Measurements from ENCODE around the gene ANO2.

The ANO2 gene

DNA sequence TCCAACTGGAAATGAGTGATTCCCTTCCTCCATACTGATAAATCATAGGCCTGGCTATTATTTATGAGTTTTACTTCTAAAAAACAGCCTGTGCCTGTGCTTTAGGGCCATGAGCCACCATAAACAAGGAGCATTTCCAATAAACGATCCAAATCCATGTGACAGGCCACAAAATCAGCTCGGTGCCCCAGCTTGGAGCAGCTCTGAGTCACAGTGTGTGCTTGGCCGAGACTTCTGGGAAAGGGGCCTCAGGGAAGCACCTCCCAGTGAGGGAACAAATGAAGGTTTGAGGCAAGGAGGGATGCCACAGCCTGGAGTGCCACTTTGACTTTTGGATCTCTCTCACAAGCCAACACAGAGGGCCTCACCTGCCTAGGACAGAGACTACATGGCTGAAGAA, 322.8 kb downstream of the ANO2 start:
- DNase-seq (ENCODE audit: low spot score): no peak

DNA sequence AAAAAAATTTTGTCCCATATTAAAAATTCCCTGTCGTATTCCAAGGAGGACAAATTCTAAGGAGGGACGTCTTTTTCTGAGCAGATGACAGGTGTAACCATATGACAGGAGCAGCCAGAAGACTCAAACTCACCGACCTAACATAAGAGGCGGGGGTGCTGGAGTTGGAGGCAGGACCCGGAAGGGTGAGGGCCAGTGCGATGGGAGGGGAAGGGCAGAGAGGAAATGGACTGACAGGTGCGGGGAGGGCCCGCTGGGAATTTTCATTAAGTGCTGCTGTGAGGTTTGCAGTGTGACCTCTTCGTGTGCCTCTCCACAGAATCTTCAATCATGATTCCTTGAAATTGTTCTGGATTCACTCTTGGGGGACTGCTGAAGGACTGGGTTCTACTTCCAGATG, 323.7 kb downstream of the ANO2 start:
- no peak for DNase-seq (ENCODE audit: low spot score)

DNA sequence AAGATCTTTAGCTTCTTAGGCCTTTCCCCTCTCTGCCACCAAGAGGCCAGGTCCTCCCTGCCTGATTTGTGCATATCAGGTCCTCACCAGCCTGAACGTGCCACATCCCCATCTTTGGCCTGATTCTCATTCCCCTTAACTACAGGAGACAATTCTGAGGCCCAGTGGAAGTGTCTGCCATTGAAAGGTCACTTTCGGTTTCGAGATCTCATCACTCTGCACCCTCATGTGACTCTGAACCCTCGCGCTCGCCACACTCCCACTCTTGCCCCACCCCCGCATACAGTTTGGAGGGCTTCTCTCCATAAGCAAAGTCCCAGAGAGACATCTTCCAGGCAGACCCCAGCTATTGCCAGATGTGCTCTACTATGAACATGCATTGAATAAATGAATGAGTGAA, 324.2 kb downstream of the ANO2 start:
- no peak for DNase-seq (ENCODE audit: low spot score)

DNA sequence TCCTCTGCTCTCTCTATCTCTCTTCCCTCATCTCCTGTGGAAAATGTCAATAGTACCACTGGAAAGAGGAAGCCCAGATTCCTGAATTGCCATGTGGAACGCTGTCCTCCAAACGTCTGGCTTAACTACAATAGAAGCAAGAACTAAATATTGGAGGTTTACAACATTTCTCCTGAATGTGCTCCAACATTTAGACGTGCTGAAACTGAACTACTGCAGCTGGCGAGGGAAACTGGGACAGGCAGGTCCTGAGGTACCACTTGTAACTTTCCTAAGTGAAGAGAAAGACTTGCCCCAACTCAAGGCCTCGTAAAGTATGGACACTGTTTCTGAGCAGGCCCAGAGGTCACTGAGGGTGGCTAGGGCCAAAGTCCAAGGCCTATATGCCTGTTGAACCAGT, 325.4 kb downstream of the ANO2 start:
- DNase-seq (ENCODE audit: low spot score): no peak

- DNase-seq (ENCODE audit: low spot score): no peak
Observed at GRCh38 chr12:5616854-5617253, 328.2 kb downstream of the ANO2 start.

- no peak for DNase-seq (ENCODE audit: low spot score)
Observed at GRCh38 chr12:5615760-5616159, 329.3 kb downstream of the ANO2 start.

- DNase-seq (ENCODE audit: low spot score): no peak
Observed at GRCh38 chr12:5614256-5614655, 330.8 kb downstream of the ANO2 start.

DNA sequence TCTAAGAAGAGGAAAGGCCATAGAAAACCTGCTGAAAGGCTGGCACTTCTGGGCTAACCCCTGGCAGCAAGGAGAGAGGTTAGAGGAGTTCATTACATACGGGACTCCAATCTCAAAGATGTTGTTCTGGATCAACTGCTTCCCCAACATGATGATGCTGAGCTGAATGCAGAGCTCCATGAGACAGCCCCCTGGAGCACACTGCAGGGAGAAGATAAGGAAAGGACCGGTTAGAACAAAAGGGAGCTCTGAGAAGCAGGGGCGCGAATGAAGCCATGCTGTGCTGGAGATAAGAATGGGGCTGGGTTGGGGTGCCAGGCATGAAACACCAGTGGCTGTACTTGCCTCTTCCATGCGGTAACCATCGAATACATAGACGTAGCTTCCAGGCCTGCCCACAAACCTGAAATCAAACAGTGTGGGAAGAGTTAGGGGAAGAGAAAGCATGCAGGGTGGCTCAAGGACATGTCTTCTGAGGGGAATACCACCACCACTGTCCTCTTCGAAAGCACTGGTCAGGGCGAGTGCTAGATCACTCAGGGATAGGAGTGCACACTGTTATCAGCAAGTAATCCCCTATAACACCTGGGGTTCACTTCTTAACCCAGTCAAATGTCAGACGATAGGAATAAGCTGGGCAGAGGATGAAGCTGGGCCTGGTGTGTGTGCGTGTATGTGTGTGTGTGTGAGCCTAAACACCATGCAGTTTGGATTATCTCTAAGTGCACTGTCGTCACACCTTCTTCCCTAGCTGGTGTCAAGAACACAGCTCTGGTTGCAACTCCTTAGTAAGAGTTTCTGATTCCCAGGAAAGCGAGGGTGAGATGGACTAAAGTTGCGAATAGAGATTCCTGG, 332.3 kb downstream of the ANO2 start:
- DNase-seq (ENCODE audit: low spot score): no peak

DNA sequence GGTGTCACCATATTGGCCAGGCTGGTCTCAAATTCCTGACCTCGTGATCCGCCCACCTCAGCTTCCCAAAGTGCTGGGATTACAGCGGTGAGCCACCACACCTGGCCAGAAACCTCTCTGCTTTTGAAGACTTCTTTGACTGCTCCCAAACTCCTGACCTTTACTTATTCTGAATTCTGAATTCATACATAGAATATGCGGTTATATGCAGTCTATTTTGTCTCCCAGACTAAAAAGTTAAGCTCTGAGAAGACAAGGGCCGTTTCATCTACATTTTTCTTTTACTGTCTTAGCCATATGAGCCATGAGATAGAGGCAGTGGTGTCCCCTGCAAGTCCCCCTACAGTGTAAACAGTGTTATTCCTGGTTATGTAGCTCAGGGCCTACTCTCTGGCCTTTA, 333.9 kb downstream of the ANO2 start:
- no peak for DNase-seq (ENCODE audit: low spot score)

DNA sequence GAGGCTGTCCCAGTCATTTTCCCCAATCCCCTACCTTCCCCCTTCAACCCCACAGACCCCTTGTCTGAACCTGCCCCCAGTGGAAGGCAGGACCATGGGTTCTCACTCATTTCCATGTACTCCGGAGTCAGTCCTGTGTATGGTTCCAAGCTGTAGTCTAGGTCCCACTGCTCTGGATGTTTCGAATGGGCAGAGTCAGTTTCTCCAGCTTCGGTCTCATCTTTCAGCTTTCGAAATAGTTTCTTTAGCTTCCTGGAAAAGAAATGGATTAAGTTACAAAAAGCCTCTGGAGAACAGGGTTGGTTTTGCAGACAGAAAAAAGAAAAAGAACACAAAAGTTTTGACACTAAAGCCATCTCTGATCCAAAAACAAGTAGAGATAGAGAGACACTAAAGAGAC, 345.7 kb downstream of the ANO2 start:
- no peak for DNase-seq (ENCODE audit: low spot score)

DNA sequence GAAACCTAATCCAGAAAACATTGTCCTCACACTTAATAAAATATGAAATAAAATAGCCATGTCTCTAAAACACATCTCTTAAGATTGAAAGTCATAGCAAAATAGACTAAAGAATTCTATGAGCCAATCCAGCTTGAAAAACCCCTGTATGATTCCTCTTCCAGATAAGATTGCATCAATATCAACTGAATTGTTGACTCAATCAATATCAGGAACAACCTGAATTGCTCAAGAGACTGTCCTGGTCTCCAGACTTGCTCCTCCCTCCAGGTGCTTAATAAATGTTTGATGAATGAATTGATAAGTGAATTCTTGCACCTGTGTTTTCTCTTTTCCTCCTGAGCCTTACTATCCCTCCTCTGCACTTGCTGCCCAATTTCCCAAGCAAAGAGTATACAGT, 351.1 kb downstream of the ANO2 start:
- no peak for DNase-seq (ENCODE audit: low spot score)

DNA sequence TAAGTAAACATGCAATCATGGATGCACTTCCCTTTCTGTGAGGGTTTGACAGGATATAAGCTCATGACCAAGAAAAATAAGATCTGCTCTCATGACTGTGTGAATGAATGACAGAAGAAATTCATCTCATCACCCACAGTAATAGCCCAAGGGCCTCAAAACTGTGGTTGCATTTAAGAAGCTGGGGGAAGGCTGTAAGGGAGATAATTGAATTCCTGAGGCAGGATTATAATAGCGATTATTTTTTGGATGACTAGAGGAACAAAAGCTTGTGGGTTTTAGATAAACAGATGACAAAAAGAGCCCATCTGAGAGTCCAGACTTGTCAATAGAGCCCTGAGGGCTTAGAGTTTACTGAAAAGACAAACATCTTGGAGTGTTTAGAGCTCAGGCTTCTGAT, 352.0 kb downstream of the ANO2 start:
- no peak for DNase-seq (ENCODE audit: low spot score)

DNA sequence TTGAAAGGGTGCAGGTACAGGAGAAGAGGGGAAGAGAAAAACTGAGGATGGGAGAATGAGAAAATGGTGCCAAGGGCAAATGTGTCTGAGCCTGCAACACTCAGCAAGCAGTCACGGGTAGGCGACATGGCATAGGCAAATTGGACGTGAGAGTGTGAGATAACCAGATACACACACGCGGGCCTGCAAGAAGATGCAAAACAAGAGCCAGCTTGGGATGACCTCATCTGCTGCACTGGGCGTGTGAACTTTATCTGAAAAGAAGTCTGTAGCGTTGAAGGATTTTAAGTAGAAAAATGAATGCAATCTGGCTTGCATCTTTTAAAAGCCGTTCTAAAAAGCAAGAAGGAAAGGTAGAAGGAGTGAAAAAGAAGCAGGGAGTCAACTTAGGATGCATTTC, 352.7 kb downstream of the ANO2 start:
- DNase-seq (ENCODE audit: low spot score): no peak

DNA sequence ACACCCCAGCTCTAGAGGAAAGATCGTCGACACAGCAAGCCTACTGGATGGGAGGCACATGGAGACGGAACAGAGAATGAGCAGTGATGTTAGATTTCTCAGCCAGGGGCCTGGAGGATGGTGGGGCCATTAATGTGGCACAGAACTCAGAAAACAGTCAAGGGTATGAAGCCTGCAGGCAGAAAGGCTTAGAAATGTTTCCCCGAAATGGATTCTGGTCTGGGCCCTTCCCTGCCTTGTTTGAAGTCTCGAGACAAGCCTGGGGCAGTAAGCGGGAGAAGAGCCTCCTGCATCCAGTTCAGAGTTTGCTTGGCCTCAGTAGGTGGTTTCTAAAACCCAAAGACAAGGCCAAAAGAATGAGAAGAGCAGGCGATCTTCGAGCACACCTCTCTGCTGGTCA, 354.7 kb downstream of the ANO2 start:
- DNase-seq (ENCODE audit: low spot score): no peak

DNA sequence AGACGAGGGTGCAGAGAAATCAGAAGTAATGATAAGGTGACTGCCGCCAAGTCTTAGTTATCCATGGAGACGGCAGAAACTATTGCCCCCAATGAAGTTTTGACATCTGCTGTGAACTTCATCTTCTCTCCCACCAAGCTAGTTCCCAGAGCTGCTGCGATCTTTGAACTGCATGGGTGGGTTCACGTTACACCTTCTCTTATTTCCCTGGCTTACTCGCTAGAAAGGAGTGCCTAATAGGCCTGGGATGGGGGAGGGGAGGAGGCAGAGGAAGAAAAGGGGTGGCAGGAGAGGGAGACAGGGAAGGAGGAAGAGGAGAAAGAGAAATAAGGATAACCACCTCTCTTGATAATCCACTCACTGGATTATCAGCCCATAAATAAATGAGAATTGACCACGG, 356.0 kb downstream of the ANO2 start:
- no peak for DNase-seq (ENCODE audit: low spot score)

DNA sequence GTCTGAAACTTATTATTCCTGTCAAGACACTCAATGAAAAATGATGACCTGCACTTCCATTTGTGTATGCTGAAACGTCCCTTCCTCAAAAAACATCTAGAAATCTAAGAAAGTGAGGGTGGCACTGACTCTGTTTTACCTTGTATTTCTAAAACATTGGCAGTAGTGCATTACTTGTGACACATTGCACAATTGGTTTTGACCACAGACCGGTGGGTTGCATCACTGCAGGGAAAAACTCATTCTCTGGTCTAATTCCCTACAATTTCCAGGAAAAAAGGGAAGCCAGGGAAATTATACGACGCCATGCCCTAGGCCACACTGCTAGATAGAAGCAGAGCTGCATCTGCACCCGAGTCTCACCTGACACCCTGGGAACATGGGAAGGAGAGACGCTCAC, 356.5 kb downstream of the ANO2 start:
- no peak for DNase-seq (ENCODE audit: low spot score)

DNA sequence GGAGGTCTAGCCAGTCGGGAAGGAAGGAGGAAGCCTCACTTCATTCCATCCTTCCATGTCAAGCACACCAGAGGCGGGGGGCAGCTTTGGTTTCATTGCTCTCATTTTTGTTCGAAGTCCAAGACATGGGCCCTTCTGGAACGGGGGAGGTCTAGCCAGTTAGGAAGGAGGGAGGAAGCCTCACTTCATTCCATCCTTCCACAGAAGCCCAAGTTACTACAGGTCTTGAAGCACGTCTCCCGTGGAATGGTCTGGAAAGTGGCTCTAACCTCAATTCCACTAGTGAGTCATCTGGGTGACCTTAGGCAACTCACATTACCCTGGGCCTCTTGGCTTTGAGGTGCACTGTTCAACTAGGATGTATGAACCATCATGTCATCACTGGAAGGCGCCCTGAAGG, 356.9 kb downstream of the ANO2 start:
- DNase-seq (ENCODE audit: low spot score): no peak

- DNase-seq (ENCODE audit: low spot score): no peak
Observed at GRCh38 chr12:5587711-5588121, 357.3 kb downstream of the ANO2 start.

- no peak for DNase-seq (ENCODE audit: low spot score)
Observed at GRCh38 chr12:5586201-5586600, 358.9 kb downstream of the ANO2 start.

GRCh38 chr12:5585178-5585577, 359.9 kb downstream of the ANO2 start:
- DNase-seq (ENCODE audit: low spot score): no peak

- DNase-seq (ENCODE audit: low spot score): no peak
Observed at GRCh38 chr12:5584412-5585175, 360.5 kb downstream of the ANO2 start.

DNA sequence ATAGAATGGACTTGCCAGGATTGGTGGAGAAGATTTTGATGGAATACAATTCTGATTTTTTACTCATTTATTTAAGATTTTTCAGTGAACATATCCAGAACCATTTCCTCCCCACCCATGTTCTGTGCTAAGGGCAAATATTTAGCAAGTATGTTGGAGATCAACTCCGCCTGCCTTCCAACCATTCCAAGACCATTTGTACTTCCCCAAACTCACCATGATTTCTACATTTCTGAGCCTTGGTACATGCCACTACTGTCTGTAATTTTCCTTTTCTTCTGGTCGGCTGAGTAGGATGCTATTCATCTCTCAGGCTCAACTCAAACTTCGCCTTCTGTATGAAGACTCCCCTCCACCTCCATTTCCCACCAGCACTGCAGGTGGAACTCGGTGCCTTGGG, 362.5 kb downstream of the ANO2 start:
- no peak for DNase-seq (ENCODE audit: low spot score)

GRCh38 chr12:5582018-5582417, 363.0 kb downstream of the ANO2 start:
- no peak for DNase-seq (ENCODE audit: low spot score)

- no peak for DNase-seq (ENCODE audit: low spot score)
Observed at GRCh38 chr12:5581616-5582015, 363.4 kb downstream of the ANO2 start.

Measured in cerebellar cortex (tissue), 1 donor.